GM10248 (cell line): ENCODE measurements around the gene RGS7.

Experiments
- CTCF ChIA-PET: fragments of 300-600 bp; sonication (Branson Sonifier 250); formaldehyde crosslinking; extraction: SDS; loops from one replicate; lab custom pipeline; 2021; ENCODE audit warnings: antibody characterized with exemption; lab: Yijun Ruan, JAX
- POLR2A ChIA-PET: fragments of 350-650 bp; sonication (Branson Sonifier 250); formaldehyde crosslinking; extraction: SDS; loops from one replicate; lab custom pipeline; 2020; ENCODE audit warnings: antibody characterized with exemption; lab: Yijun Ruan, JAX
- DNase-seq: peaks from one replicate; pipeline ENCODE4 v3.0.0; 2012; ENCODE audit errors: extremely low spot score
- CTCF ChIP-seq: IDR thresholded peaks from 2 replicates; pipeline ENCODE4 v1.5.1; 2012; ENCODE audit warnings: mild to moderate bottlenecking, low read depth; ENCODE audit errors: extremely low read depth, missing control alignments, control extremely low read depth

The RGS7 gene

DNA sequence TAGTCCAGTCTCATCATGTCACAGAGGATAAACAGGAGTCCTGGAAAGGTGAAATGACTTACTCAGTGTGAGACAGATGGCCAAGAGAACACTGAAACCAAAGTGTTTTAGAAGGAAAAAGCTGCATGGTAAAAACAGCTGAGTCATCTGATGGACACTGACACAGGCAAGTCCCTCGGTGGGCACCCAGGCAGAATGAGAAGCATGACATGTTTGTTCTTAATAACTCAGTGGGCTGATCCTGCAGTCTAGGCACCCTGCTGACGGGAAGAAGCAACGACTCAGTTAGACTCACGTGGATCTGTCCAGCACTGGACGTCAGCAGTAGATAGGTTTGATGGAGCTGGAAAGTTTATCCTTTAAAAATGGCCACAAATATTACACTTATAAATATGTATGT, 116.9 kb downstream of the RGS7 start:
- CTCF ChIA-PET: interaction anchor here (1.6 kb wide), 1 partner anchor 15 kb away, joined by 3 read pairs; no protein-coding TSS in a partner anchor
- no peak for DNase-seq
- TF ChIP-seq CTCF: no peak
- POLR2A ChIA-PET: no interaction called here

DNA sequence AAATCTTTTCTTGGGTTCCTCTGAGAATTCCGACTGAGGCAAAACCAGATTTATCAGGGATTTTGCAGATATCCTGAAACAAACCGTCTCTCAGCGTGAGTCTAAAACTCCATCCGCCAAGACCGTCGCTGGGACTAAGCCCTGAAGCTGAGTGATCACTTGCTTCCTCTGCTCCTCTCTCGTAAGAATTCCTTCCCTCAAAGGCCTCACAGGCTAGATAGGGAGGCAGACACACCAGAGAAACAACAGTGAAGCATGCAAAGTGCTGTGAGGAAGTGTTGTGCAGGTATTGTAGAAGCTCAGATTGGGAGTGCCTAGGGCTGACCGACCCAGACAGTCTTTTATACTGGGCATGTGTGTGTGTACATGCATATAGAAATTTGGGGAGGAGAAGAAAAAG, 119.1 kb downstream of the RGS7 start:
- ChIA-PET POLR2A (no interaction called here), CTCF (interaction anchor here (1.5 kb wide), 1 partner anchor 9 kb away, joined by 4 read pairs; no protein-coding TSS in a partner anchor)
- DNase-seq: no peak
- no peak for TF ChIP-seq CTCF

GRCh38 chr1:241235256-241235897, 121.6 kb downstream of the RGS7 start:
- CTCF ChIA-PET: no interaction called here
- no peak for DNase-seq
- TF ChIP-seq CTCF: no peak
- POLR2A ChIA-PET: no interaction called here

DNA sequence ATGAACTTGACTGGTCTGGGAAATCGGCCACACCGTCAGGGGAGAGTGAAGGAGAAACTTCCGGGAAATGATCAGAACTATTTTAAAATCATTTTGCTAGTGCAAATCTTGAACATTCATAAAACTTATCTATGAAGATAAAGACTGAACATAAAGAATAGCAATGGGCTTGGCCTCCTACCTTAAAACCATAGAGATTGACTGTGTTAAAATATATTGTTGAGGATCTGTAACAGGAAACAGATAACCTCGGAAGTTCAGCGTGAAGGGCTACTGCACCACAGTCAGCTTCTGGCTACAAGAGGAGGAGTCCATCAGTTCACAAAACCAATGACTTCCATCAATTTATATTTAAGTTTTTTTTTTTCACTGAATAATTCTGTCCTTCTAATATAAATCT, 127.3 kb downstream of the RGS7 start:
- CTCF ChIA-PET: no interaction called here
- no peak for TF ChIP-seq CTCF
- POLR2A ChIA-PET: no interaction called here
- DNase-seq: no peak

GRCh38 chr1:241229216-241229615, 127.8 kb downstream of the RGS7 start:
- DNase-seq: no peak
- ChIA-PET POLR2A (no interaction called here), CTCF (no interaction called here)
- no peak for TF ChIP-seq CTCF

DNA sequence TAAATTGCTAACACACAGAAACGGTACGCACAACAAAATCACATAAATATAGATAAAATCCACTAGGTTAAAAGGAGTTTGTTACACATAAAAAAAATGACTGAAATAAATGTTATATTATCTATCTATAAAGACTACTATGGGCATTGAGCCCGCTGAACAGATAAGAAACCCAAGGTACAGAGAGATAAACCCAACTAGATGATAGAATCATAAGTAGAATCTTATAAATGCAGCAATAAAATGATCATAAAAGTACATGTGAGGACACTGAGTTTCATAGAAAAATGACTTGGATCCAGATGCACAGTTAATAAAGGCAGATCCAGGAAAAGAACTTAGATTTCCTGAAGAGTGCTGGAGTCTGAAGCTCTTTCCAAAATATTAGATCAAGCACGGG, 128.7 kb downstream of the RGS7 start:
- no peak for DNase-seq
- ChIA-PET POLR2A (no interaction called here), CTCF (no interaction called here)
- no peak for TF ChIP-seq CTCF
